Right renal cortex interstitium (tissue), 3 donors: ENCODE results near the gene FLVCR2. TPM values are rescaled to one million over a fixed set of nuclear protein-coding genes. Genes with fewer than 3 reads are reported as not detected.
"Not testable (repeated sequence)": the region's sequence is repeated elsewhere in the genome, so short reads cannot be mapped to it uniquely, and the experiment has no call there.

Experiments used
- DNase-seq, 3 donors: peaks; one replicate each; pipeline ENCODE4 v3.0.0-alpha.2; 2013; ENCODE audit warnings: low read depth in 3 of 3, low spot score in 2 of 3
- polyA plus RNA-seq, 3 donors: library from polyadenylated mRNA; unstranded; fragments of 120-200 nt; gene quantifications; one replicate each; pipeline ENCODE4 v1.2.1, GENCODE V29; 2013; ENCODE audit not compliant: insufficient read length in 3 of 3

FLVCR2 gene
- polyA plus RNA-seq, 3 donors, result 7.8 to 8.9 (median 7.9) TPM

GRCh38 chr14:75591331-75591946 lies 13.0 kb downstream of the FLVCR2 start:
- no peak for DNase-seq

- DNase-seq, result no peak
Observed at GRCh38 chr14:75591987-75592575, 13.7 kb downstream of the FLVCR2 start.

GRCh38 chr14:75595226-75595625 lies 16.8 kb downstream of the FLVCR2 start:
- no peak for DNase-seq

GRCh38 chr14:75597149-75597548 lies 18.7 kb downstream of the FLVCR2 start:
- no peak for DNase-seq

- not testable (repeated sequence) for DNase-seq
Observed at GRCh38 chr14:75600100-75600499, 21.7 kb downstream of the FLVCR2 start.

- not testable (repeated sequence) for DNase-seq
Observed at GRCh38 chr14:75601061-75601460, 22.6 kb downstream of the FLVCR2 start.

- DNase-seq, result no peak
Observed at GRCh38 chr14:75602503-75602902, 24.1 kb downstream of the FLVCR2 start.

- no peak for DNase-seq
Observed at GRCh38 chr14:75604979-75605851, 26.8 kb downstream of the FLVCR2 start.

GRCh38 chr14:75605916-75606315 lies 27.5 kb downstream of the FLVCR2 start:
- DNase-seq, result no peak

- no peak for DNase-seq
Observed at GRCh38 chr14:75607044-75607443, 28.6 kb downstream of the FLVCR2 start.

GRCh38 chr14:75607842-75608640 lies 29.6 kb downstream of the FLVCR2 start:
- no peak for DNase-seq

- no peak for DNase-seq
Observed at GRCh38 chr14:75609116-75609515, 30.7 kb downstream of the FLVCR2 start.

- no peak for DNase-seq
Observed at GRCh38 chr14:75609606-75610475, 31.4 kb downstream of the FLVCR2 start.

- no peak for DNase-seq
Observed at GRCh38 chr14:75610834-75611233, 32.4 kb downstream of the FLVCR2 start.

GRCh38 chr14:75612157-75612556 lies 33.7 kb downstream of the FLVCR2 start:
- DNase-seq, result no peak

- no peak for DNase-seq
Observed at GRCh38 chr14:75614179-75614578, 35.8 kb downstream of the FLVCR2 start.

GRCh38 chr14:75615200-75615599 lies 36.8 kb downstream of the FLVCR2 start:
- no peak for DNase-seq

GRCh38 chr14:75619548-75619947 lies 41.1 kb downstream of the FLVCR2 start:
- DNase-seq, result no peak

- DNase-seq, result no peak
Observed at GRCh38 chr14:75625034-75625433, 46.6 kb downstream of the FLVCR2 start.

GRCh38 chr14:75626396-75626795 lies 48.0 kb downstream of the FLVCR2 start:
- no peak for DNase-seq
